PFSK-1 (cell line): ENCODE measurements around the gene CDK6.

Source experiments
- FOXP2 ChIP-seq: optimal IDR thresholded peaks from 2 replicates; pipeline ENCODE3; 2011; ENCODE audit warnings: borderline replicate concordance, control low read depth, inconsistent platforms; ENCODE audit not compliant: insufficient read depth; ENCODE audit errors: extremely low read length, extremely low read depth
- POLR2AphosphoS5 ChIP-seq: IDR thresholded peaks from 2 replicates; pipeline ENCODE4 v1.6.1; 2012; ENCODE audit warnings: low read depth, mild to moderate bottlenecking, control low read depth, low read length, moderate library complexity
- REST ChIP-seq, 2 experiments: IDR thresholded peaks; 2 replicates each; pipeline versions ENCODE4 v1.6.1 to v1.8.0; 2011 to 2012; ENCODE audit warnings: low read depth in 2 of 2, low read length in 2 of 2, control low read depth in 1 of 2, inconsistent platforms in 1 of 2, mild to moderate bottlenecking in 1 of 2, moderate library complexity in 1 of 2; ENCODE audit not compliant: insufficient read depth in 1 of 2
- SIN3A ChIP-seq: IDR thresholded peaks from 2 replicates; pipeline ENCODE4 v1.6.1; 2012; ENCODE audit warnings: mild to moderate bottlenecking, low read length, moderate library complexity, borderline replicate concordance; ENCODE audit not compliant: insufficient read depth
- TAF1 ChIP-seq: IDR thresholded peaks from 2 replicates; pipeline ENCODE4 v1.6.1; 2012; ENCODE audit warnings: low read length, control low read depth, borderline replicate concordance; ENCODE audit not compliant: insufficient read depth

CDK6 gene

GRCh38 chr7:92877367-92877766, 41.0 kb upstream of the CDK6 start:
- TF ChIP-seq POLR2AphosphoS5 (no peak), REST (IDR thresholded peaks at IDR 0.05; ENCODE audit: insufficient read depth in 1 of 2, low read depth in 2 of 2, low read length in 2 of 2) (no peak), TAF1 (no peak), FOXP2 (no peak), SIN3A (no peak)

DNA sequence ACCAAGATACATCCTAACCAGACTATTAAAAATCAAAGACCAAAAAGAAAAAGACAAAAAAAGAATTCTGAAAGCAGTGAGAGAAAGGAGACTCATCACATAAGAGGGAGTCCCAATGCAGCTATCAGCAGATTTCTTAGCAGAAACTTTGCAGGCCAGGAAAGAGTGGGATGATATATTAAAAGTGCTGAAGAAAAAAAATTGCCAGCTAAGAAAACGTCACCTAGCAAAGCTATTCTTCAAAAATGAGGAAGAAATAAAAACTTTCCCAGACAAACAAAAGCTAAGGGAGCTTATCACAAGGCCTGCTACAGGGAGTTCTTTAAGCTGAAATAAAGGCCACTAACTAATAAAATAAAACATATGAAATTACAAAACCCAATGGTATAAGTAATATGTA, 40.5 kb upstream of the CDK6 start:
- TF ChIP-seq FOXP2 (no peak), REST (IDR thresholded peaks at IDR 0.05; ENCODE audit: insufficient read depth in 1 of 2, low read depth in 2 of 2, low read length in 2 of 2) (no peak), POLR2AphosphoS5 (no peak), SIN3A (no peak), TAF1 (no peak)

- no peak for TF ChIP-seq FOXP2
- TF ChIP-seq SIN3A, result no peak
These were observed 39.3 kb upstream of the CDK6 start for GRCh38 chr7:92875719-92876118.

DNA sequence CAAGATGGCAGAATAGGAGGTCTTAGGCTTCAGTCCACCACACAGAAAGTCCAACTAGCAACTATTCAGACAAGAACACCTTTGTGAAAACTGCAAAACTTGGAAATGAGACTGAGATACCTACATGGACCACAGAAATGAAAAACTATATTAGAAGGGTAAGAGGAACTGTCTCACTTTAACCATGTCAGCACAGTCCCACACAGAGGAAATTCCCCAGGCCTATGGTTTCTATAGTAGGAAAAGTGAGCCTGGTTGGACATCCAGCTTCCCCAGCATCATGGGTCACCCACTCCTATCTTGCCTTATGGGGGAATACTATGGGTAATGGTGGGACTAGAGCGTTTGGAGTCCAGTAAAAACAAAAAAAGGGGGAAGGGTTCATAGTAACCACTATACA, 38.8 kb upstream of the CDK6 start:
- TF ChIP-seq TAF1 (no peak), POLR2AphosphoS5 (no peak), SIN3A (no peak), REST (IDR thresholded peaks at IDR 0.05; ENCODE audit: insufficient read depth in 1 of 2, low read depth in 2 of 2, low read length in 2 of 2) (no peak), FOXP2 (no peak)

DNA sequence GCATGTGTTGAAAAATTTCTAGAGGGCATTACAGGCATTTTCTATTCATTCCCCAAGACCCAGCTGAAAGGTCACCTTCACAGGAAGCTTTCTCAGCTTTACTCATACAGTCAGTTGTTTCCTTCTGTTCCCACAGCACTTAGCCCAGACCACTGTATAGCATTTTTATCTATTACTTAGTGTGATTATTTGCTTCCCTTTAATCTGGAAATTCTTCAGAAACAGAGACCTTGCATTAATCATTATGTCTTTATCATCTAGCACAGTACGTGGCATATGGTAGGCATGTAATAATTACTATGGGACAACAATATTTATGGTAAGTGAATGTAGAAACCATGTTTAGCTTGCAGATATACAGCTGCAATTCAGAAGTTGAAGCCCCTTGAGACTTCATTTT, 38.2 kb upstream of the CDK6 start:
- TF ChIP-seq TAF1 (no peak), FOXP2 (no peak), REST (IDR thresholded peaks at IDR 0.05; ENCODE audit: insufficient read depth in 1 of 2, low read depth in 2 of 2, low read length in 2 of 2) (no peak), POLR2AphosphoS5 (no peak), SIN3A (no peak)
